Myometrial cell (primary cell): ENCODE measurements around the gene CNKSR2. TPM values are rescaled to one million over a fixed set of nuclear protein-coding genes. Genes with fewer than 3 reads are reported as not detected.

Experiments
- total RNA-seq: library from RNA; depleted of rRNA; stranded (reverse); fragments of >200 nt; gene quantifications from 2 replicates; pipeline ENCODE4 v1.2.3, GENCODE V29; 2015

The CNKSR2 gene
- not detected in 2 replicates for total RNA-seq

DNA sequence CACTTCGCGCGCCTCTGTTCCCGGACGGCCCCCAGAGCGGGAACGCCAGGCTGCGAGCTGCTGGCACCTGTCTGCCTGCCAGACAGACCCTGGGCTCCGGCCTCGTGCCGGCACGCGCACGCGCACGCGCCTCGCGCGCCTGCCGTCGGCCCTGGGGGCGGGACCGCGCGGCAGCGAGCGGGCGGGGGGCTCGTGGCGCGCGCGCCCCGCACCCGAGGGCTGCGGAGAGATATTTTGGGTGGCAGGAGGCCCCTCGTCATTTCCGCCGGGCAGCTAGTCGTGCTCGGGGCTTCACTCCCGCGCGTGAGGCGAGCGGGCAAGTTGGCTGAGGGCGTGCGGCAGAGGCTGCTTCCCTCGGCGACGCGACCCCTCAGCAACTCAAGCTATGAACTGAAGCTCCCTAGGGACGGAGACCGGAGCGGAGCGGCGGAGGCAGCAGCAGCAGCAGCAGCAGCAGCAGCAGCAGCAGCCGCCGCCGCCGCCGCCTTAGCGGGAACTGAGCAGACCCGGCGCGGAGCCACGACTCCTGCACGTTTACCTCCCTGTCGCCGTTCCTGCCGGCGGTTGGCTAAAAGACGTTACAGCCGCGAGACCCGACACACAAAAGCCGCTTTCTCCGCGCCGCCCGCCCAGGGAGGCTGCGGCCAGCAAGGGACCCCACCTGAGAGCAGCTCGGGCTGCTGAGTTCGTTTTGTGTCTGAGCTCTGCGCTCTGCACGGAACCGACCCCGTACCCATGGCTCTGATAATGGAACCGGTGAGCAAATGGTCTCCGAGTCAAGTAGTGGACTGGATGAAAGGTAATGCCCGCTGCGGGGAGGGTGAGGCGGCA is at the start of gene CNKSR2:
CNKSR2 (plus strand) TSS at position 256 of the 831 bp plus-strand sequence; CDS start at position 736, 480 bp downstream.

DNA sequence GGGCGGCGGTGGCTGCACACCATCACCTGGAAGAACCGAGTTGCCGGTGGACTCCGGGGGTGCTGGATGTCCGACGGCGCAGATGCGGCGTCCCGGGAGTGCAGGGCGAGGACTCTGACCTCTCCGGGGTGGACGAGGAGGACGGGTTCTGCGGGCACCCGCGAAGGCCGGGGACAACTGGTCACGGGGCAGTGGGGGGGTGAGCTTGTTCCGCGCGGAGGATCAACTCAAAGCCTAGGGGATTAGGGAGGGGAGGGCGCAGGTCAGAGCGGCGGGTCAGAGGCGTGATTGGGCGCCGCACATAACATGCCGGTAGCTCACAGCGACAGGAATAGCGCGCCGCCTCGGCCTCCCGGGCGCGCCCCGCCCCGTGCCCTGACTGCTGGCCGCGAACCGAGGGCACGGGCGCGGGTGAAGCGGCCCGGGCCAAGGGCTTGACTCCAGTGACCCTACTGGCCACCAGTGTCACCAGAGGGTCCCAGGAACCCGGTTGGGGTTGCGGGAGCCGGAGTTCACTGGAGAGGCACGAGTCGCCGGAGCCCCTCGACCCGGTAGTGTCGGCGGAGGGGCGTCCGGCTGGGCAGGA is 284.0 kb downstream of the CNKSR2 start, which contains the start of gene KLHL34:
KLHL34 (minus strand) TSS at position 179 of the 586 bp plus-strand sequence. CDS start 542 bp downstream, outside the sequence.

